KMS-11 (cell line): Measurements from ENCODE around the gene C1orf21.

ENCODE experiments used
- H2AFZ ChIP-seq: fragments of 200-600 bp; sonication (generic); 2 replicates; pipeline ENCODE4 v1.6.1; 2016; ENCODE audit warnings: antibody characterized with exemption, mixed run types, low read depth
- H3K27ac ChIP-seq: fragments of 200-600 bp; sonication (generic); 2 replicates; pipeline ENCODE4 v1.6.1; 2016; ENCODE audit warnings: mild to moderate bottlenecking, mixed run types
- H3K27me3 ChIP-seq: fragments of 200-600 bp; sonication (generic); 2 replicates; pipeline ENCODE4 v1.6.1; 2017; ENCODE audit warnings: mild to moderate bottlenecking, low read depth, mixed run types, moderate library complexity; ENCODE audit not compliant: insufficient read depth
- H3K36me3 ChIP-seq: fragments of 200-600 bp; sonication (generic); 2 replicates; pipeline ENCODE4 v1.6.1; 2017; ENCODE audit warnings: mild to moderate bottlenecking, mixed run types; ENCODE audit not compliant: insufficient read depth
- H3K4me1 ChIP-seq: fragments of 200-600 bp; sonication (generic); 2 replicates; pipeline ENCODE4 v1.6.1; 2016; ENCODE audit warnings: mild to moderate bottlenecking, low read depth, mixed run types; ENCODE audit not compliant: poor library complexity, severe bottlenecking
- H3K4me2 ChIP-seq: fragments of 200-600 bp; sonication (generic); 2 replicates; pipeline ENCODE4 v1.7.0; 2016; ENCODE audit warnings: mild to moderate bottlenecking, mixed run types
- H3K4me3 ChIP-seq: fragments of 200-600 bp; sonication (generic); IDR thresholded peaks from 2 replicates; pipeline ENCODE4 v1.6.1; 2017; ENCODE audit warnings: low read depth, low read length, mixed read lengths; ENCODE audit not compliant: insufficient read depth
- H3K79me2 ChIP-seq: fragments of 200-600 bp; sonication (generic); 2 replicates; pipeline ENCODE4 v1.6.1; 2016; ENCODE audit warnings: low read depth, mixed run types; ENCODE audit not compliant: insufficient read depth
- H3K9ac ChIP-seq: fragments of 200-600 bp; sonication (generic); 2 replicates; pipeline ENCODE4 v1.6.1; 2016; ENCODE audit warnings: mild to moderate bottlenecking, mixed run types
- H4K20me1 ChIP-seq: fragments of 200-600 bp; sonication (generic); 2 replicates; pipeline ENCODE4 v1.6.1; 2016; ENCODE audit warnings: mild to moderate bottlenecking, mixed run types; ENCODE audit not compliant: insufficient read depth
- CTCF ChIP-seq: fragments of 200-600 bp; sonication (generic); conservative IDR thresholded peaks from 2 replicates; pipeline ENCODE4 v1.6.1; 2017; ENCODE audit warnings: low read depth, mild to moderate bottlenecking, antibody characterized with exemption, low read length, moderate library complexity, mixed read lengths

C1orf21 gene

GRCh38 chr1:184455786-184456185 lies 69.0 kb downstream of the C1orf21 start:
- H2AFZ ChIP-seq = no peak overlapping the region
- peaks cover 60% of the 10 kb centered on the region for H3K4me1 ChIP-seq
- H3K27me3 ChIP-seq = no peaks in the 10 kb centered on the region
- peaks cover 4% of the 10 kb centered on the region; the same call in 1 of the 2 replicates for H3K79me2 ChIP-seq
- H3K4me3 ChIP-seq = no peak overlapping the region
- H3K36me3 ChIP-seq = no peaks in the 10 kb centered on the region
- no peaks in the 10 kb centered on the region for H4K20me1 ChIP-seq
- TF ChIP-seq CTCF = no peak
- peak overlapping the region; percentile 59 for H3K4me2 ChIP-seq
- H3K27ac ChIP-seq = peak overlapping the region; percentile 10; the same call in 1 of the 2 replicates
- H3K9ac ChIP-seq = no peak overlapping the region; the same call in 1 of the 2 replicates

- H3K79me2 ChIP-seq = peaks cover 4% of the 10 kb centered on the region; the same call in 1 of the 2 replicates
- H3K27ac ChIP-seq = peak overlapping the region; percentile 10; the same call in 1 of the 2 replicates
- H3K36me3 ChIP-seq = no peaks in the 10 kb centered on the region
- H3K9ac ChIP-seq = no peak overlapping the region; the same call in 1 of the 2 replicates
- no peaks in the 10 kb centered on the region for H4K20me1 ChIP-seq
- no peaks in the 10 kb centered on the region for H3K27me3 ChIP-seq
- no peak for TF ChIP-seq CTCF
- H3K4me1 ChIP-seq = peaks cover 64% of the 10 kb centered on the region
- H2AFZ ChIP-seq = no peak overlapping the region
- no peak overlapping the region for H3K4me3 ChIP-seq
- H3K4me2 ChIP-seq = peak overlapping the region; percentile 59
These were observed 69.4 kb downstream of the C1orf21 start for GRCh38 chr1:184456189-184456588.

- H3K4me3 ChIP-seq = no peak overlapping the region
- H3K4me2 ChIP-seq = no peak overlapping the region
- no peak overlapping the region for H3K9ac ChIP-seq
- no peak for TF ChIP-seq CTCF
- no peak overlapping the region for H2AFZ ChIP-seq
- H3K36me3 ChIP-seq = no peaks in the 10 kb centered on the region
- peaks cover 77% of the 10 kb centered on the region for H3K4me1 ChIP-seq
- H3K27me3 ChIP-seq = no peaks in the 10 kb centered on the region
- peaks cover 4% of the 10 kb centered on the region; the same call in 1 of the 2 replicates for H3K79me2 ChIP-seq
- H3K27ac ChIP-seq = no peak overlapping the region
- no peaks in the 10 kb centered on the region for H4K20me1 ChIP-seq
These were observed 70.7 kb downstream of the C1orf21 start for GRCh38 chr1:184457500-184457899.

- peaks cover 80% of the 10 kb centered on the region for H3K4me1 ChIP-seq
- no peak overlapping the region for H3K9ac ChIP-seq
- no peak overlapping the region for H3K4me3 ChIP-seq
- H3K79me2 ChIP-seq = peaks cover 12% of the 10 kb centered on the region; the same call in 1 of the 2 replicates
- no peaks in the 10 kb centered on the region for H3K27me3 ChIP-seq
- H4K20me1 ChIP-seq = no peaks in the 10 kb centered on the region
- TF ChIP-seq CTCF = no peak
- no peak overlapping the region; the same call in 1 of the 2 replicates for H3K27ac ChIP-seq
- no peak overlapping the region for H2AFZ ChIP-seq
- H3K4me2 ChIP-seq = peak overlapping the region; percentile 87
- H3K36me3 ChIP-seq = no peaks in the 10 kb centered on the region
These were observed 74.5 kb downstream of the C1orf21 start for GRCh38 chr1:184461321-184461720.
